Measurements from ENCODE around the gene MED22.
"Not testable (repeated sequence)": the region's sequence is repeated elsewhere in the genome, so short reads cannot be mapped to it uniquely, and the experiment has no call there.

MED22 gene

DNA sequence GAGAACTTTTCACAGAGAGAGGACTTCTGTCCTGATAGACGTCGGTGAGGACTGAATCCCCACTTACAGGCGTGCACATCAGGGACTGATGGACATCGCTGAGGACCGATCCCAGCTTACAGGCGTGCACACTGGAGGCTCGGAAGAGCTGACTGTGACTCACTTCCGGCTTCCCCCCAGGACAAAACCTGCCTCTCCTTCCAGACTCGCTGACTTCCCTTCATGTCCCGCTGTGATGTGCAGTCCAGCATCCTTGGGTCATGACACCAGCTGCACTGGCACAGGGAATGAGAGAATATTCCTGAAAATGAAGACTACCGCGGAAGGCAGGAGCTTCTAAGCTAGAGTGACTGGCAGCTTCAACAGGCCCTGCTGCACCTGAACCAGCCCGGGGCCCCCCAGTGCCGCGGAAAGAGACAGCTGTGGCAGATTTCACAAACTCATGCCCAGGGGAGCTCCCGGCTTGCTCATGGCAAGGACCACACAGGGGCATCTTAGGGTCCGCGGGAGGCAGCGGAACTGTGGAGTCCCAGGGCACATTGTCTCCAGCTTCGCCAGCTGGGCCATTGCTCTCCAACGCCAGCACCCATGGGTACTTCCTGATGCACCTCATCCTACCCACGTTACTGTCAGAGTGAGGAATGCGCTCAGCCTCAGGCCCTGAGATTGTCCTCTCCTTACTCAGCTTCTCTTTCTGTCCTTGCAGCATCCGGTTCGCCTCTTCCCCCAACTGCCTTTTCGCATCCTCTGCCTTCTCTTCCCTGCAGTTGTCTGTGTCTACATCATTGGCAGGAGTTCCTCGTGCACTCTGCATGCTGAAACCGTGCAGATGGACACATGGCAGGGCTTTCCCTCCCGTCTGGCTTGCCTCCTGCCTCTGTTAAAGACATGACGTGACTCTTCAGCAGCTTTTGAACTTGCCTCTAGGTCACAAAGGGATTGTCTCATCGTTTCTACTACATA lies 41.4 kb downstream of the MED22 start:
- no peak for DNase-seq (ENCODE audit: low read depth, low spot score)

- DNase-seq (ENCODE audit: low read depth, low spot score), result no peak
These were observed 42.2 kb downstream of the MED22 start for GRCh38 chr9:133305731-133306130.

GRCh38 chr9:133304477-133305377 lies 43.2 kb downstream of the MED22 start:
- DNase-seq (ENCODE audit: low read depth, low spot score), result no peak

DNA sequence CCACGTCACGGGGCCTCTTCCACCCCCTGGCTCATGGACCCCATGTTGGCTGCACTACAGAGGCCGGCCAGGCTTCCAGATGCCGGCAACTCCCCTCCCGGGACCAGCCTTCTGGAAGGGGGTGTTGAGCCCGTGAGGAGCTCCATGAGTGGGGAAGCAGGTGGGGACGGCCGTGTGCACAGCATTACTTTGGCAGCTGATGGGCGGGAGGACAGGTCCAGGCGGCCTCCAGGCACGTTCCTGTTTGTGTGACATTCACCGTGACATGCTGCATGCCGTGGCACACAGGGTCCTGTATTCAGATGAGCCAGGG lies 43.8 kb downstream of the MED22 start:
- DNase-seq (ENCODE audit: low read depth, low spot score), result no peak

GRCh38 chr9:133303266-133304157 lies 44.4 kb downstream of the MED22 start:
- no peak for DNase-seq (ENCODE audit: low read depth, low spot score)

DNA sequence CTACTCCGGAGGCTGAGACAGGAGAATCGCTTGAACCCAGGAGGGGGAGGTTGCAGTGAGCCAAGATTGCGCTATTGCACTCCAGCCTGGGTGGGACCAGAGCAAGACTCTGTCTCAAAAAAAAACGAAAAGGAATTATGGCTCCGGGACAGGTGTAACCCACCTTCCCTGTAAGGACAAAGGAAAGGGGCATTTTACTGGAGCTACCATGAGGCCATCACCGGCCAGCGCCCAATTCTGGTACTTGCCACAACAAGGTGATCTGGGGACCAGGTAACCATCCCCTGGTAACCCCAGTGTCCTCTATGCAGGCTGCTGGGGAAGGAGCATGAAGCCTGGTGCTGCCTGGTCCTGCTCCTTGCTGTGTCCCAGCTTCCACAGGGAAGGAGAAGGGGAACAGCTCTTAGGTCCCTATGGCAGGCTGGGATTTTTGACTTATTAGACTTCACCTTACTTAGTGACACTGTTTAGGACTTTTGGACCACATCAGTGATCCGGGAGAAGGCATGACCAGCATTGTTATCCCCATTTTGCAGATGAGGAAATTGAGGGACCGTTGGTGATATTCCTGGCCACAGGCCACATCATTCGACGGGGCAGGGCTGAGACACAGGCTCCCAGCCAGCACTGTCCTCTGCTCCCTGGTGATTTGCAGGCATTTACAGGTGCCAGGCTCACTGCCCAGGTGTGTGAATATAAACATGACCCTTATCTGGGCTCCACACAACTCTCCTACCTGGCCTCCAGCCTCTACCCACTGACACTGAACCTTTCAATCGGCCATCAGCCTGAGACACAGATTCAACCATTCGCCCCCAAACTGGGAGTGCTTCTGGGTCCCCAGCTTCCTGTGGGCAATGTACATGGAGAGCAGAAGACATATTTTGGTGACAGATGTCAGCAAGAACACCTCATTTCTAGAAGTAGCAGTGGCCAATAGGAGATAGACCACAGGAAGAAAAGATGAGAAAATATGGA lies 46.4 kb downstream of the MED22 start:
- DNase-seq (ENCODE audit: low read depth, low spot score), result no peak

- DNase-seq (ENCODE audit: low read depth, low spot score), result not testable (repeated sequence)
These were observed 47.9 kb downstream of the MED22 start for GRCh38 chr9:133299996-133300395.

- DNase-seq (ENCODE audit: low read depth, low spot score), result no peak
These were observed 53.7 kb downstream of the MED22 start for GRCh38 chr9:133294257-133294656.

- DNase-seq (ENCODE audit: low read depth, low spot score), result no peak
These were observed 57.1 kb downstream of the MED22 start for GRCh38 chr9:133290751-133291302.

All from ELF-1 (cell line).